ENCODE measurements around the gene TMEM240. TPM values are rescaled to one million over a fixed set of nuclear protein-coding genes. Genes with fewer than 3 reads are reported as not detected.
"Not testable (repeated sequence)": the region's sequence is repeated elsewhere in the genome, so short reads cannot be mapped to it uniquely, and the experiment has no call there.

TMEM240 gene
- total and polyA plus RNA-seq, 9 of the 15 experiments (the other 6 are each of a cell fraction or from before 2014, with no cell fraction given) = 0.24 to 2.0 (median 0.69) TPM; not detected in 5

GRCh38 chr1:1504777-1505365 is 35.6 kb downstream of the TMEM240 start (continued):
- TF ChIP-seq CBFB (CRISPR knock-in tag; IDR thresholded peaks at IDR 0.05) (peak; percentile 62; the same call in 1 of the 2 replicates), RAD51 (IDR thresholded peaks at IDR 0.05; ENCODE audit: borderline replicate concordance, low read depth) (peak; percentile 96), MNT (conservative IDR thresholded peaks at IDR 0.05) (peak; percentile 73 to 75), CBFA2T2 (conservative IDR thresholded peaks at IDR 0.05) (peak; percentile 78), HDAC1 (IDR thresholded peaks at IDR 0.05) (peak in 1 of 2 experiments; percentile 56; a peak in 2 of 4 replicates), RCOR1 (IDR thresholded peaks at IDR 0.05; ENCODE audit: borderline replicate concordance in 1 of 2, low read depth in 2 of 2, low read length in 2 of 2) (peak in 1 of 2 experiments; percentile 27; a peak in 1 of 4 replicates), TOE1 (IDR thresholded peaks at IDR 0.05; ENCODE audit: borderline replicate concordance) (peak; percentile 94), HOXB6 (CRISPR knock-in tag; IDR thresholded peaks at IDR 0.05; ENCODE audit: borderline replicate concordance) (0 out of 2 replicates have a peak, but pooled peaks have one; percentile 6), CC2D1A (IDR thresholded peaks at IDR 0.05) (peak; percentile 50; the same call in 1 of the 2 replicates), ATF3 (IDR thresholded peaks at IDR 0.05) (peak; percentile 36; the same call in 1 of the 2 replicates), ATF3 (CRISPR knock-in tag; conservative IDR thresholded peaks at IDR 0.05) (0 out of 2 replicates have a peak, but pooled peaks have one; percentile 57), KLF16 (IDR thresholded peaks at IDR 0.05) (0 out of 2 replicates have a peak, but pooled peaks have one; percentile 28), CXXC5 (CRISPR knock-in tag; IDR thresholded peaks at IDR 0.05) (peak; percentile 75), KDM1A (IDR thresholded peaks at IDR 0.05) (peak; percentile 17 to 41; a peak in 1 of 4 replicates), REST (IDR thresholded peaks at IDR 0.05; ENCODE audit: borderline replicate concordance) (peak; percentile 75)
- not testable (repeated sequence) for TF ChIP-seq TOE1 (CRISPR knock-in tag; IDR thresholded peaks at IDR 0.05; ENCODE audit: borderline replicate concordance, low read depth); REST (CRISPR knock-in tag; IDR thresholded peaks at IDR 0.05; ENCODE audit: low read depth)
